SW480 (cell line): Measurements from ENCODE around the gene ZFPM1.

Experiments used
- DNase-seq: peaks from one replicate; pipeline ENCODE4 v3.0.0-alpha.2; 2016; ENCODE audit warnings: low spot score

ZFPM1 gene

GRCh38 chr16:88417684-88418476 is 35.2 kb upstream of the ZFPM1 start:
- no peak for DNase-seq

GRCh38 chr16:88418869-88419268 is 34.2 kb upstream of the ZFPM1 start:
- no peak for DNase-seq

- DNase-seq, result no peak
Measured at GRCh38 chr16:88419790-88420189, 33.3 kb upstream of the ZFPM1 start.

- DNase-seq, result no peak
Measured at GRCh38 chr16:88420496-88420895, 32.6 kb upstream of the ZFPM1 start.

- no peak for DNase-seq
Measured at GRCh38 chr16:88421301-88421700, 31.8 kb upstream of the ZFPM1 start.

- DNase-seq, result no peak
Measured at GRCh38 chr16:88421871-88422433, 31.1 kb upstream of the ZFPM1 start.

- no peak for DNase-seq
Measured at GRCh38 chr16:88422733-88423447, 30.2 kb upstream of the ZFPM1 start.

GRCh38 chr16:88423448-88423850 is 29.6 kb upstream of the ZFPM1 start:
- no peak for DNase-seq

- peak; percentile 42 for DNase-seq
Measured at GRCh38 chr16:88424587-88425235, 28.4 kb upstream of the ZFPM1 start.

GRCh38 chr16:88426018-88426417 is 27.1 kb upstream of the ZFPM1 start:
- DNase-seq, result no peak

GRCh38 chr16:88427376-88427775 is 25.7 kb upstream of the ZFPM1 start:
- no peak for DNase-seq

GRCh38 chr16:88428156-88428555 is 24.9 kb upstream of the ZFPM1 start:
- DNase-seq, result no peak

GRCh38 chr16:88428616-88429386 is 24.3 kb upstream of the ZFPM1 start:
- DNase-seq, result no peak

GRCh38 chr16:88429387-88430184 is 23.5 kb upstream of the ZFPM1 start:
- no peak for DNase-seq

GRCh38 chr16:88430185-88430523 is 22.9 kb upstream of the ZFPM1 start:
- DNase-seq, result no peak

GRCh38 chr16:88430524-88431446 is 22.3 kb upstream of the ZFPM1 start:
- DNase-seq, result no peak

GRCh38 chr16:88431651-88432050 is 21.4 kb upstream of the ZFPM1 start:
- no peak for DNase-seq

GRCh38 chr16:88432174-88432573 is 20.9 kb upstream of the ZFPM1 start:
- no peak for DNase-seq

- no peak for DNase-seq
Measured at GRCh38 chr16:88432753-88433152, 20.3 kb upstream of the ZFPM1 start.
